OCI-M2 (cell line): Measurements from ENCODE around the gene CYFIP1.

Experiments used
- DNase-seq: peaks from one replicate; lab custom pipeline; 2025; ENCODE audit not compliant: unreplicated experiment; lab: John Stamatoyannopoulos, UW

The CYFIP1 gene

GRCh38 chr15:22871481-22872086, 108.6 kb downstream of the CYFIP1 start:
- no peak for DNase-seq

GRCh38 chr15:22870865-22871264, 109.3 kb downstream of the CYFIP1 start:
- DNase-seq, result no peak

- no peak for DNase-seq
Observed at GRCh38 chr15:22869856-22870255, 110.3 kb downstream of the CYFIP1 start.

- DNase-seq, result no peak
Observed at GRCh38 chr15:22868928-22869327, 111.2 kb downstream of the CYFIP1 start.

GRCh38 chr15:22868495-22868894, 111.7 kb downstream of the CYFIP1 start:
- no peak for DNase-seq

- no peak for DNase-seq
Observed at GRCh38 chr15:22867886-22868285, 112.3 kb downstream of the CYFIP1 start.

- DNase-seq, result no peak
Observed at GRCh38 chr15:22866079-22866478, 114.1 kb downstream of the CYFIP1 start.

GRCh38 chr15:22863356-22863755, 116.8 kb downstream of the CYFIP1 start:
- DNase-seq, result no peak

GRCh38 chr15:22861161-22861560, 119.0 kb downstream of the CYFIP1 start:
- no peak for DNase-seq

GRCh38 chr15:22856659-22857058, 123.5 kb downstream of the CYFIP1 start:
- no peak for DNase-seq

- DNase-seq, result no peak
Observed at GRCh38 chr15:22855791-22856190, 124.4 kb downstream of the CYFIP1 start.

GRCh38 chr15:22851513-22851912, 128.7 kb downstream of the CYFIP1 start:
- no peak for DNase-seq

- DNase-seq, result no peak
Observed at GRCh38 chr15:22850055-22850454, 130.1 kb downstream of the CYFIP1 start.

- DNase-seq, result no peak
Observed at GRCh38 chr15:22846073-22846472, 134.1 kb downstream of the CYFIP1 start.

- no peak for DNase-seq
Observed at GRCh38 chr15:22845289-22845900, 134.8 kb downstream of the CYFIP1 start.

- DNase-seq, result no peak
Observed at GRCh38 chr15:22844421-22845288, 135.5 kb downstream of the CYFIP1 start.

- DNase-seq, result no peak
Observed at GRCh38 chr15:22839046-22839695, 141.0 kb downstream of the CYFIP1 start.

- peak; percentile 93 for DNase-seq
Observed at GRCh38 chr15:22838292-22839042, 141.7 kb downstream of the CYFIP1 start, which contains the start of gene NIPA2. TSS of gene NIPA2 (plus strand) at chr15:22838666. CDS start at chr15:22851732, 13,066 bp downstream.

- no peak for DNase-seq
Observed at GRCh38 chr15:22831473-22831872, 148.7 kb downstream of the CYFIP1 start.

GRCh38 chr15:22827125-22827524, 153.0 kb downstream of the CYFIP1 start:
- DNase-seq, result no peak
